Kidney (tissue), 14 donors: ENCODE data around the gene SFMBT2. TPM values are rescaled to one million over a fixed set of nuclear protein-coding genes. Genes with fewer than 3 reads are reported as not detected.

Experiments used
- DNase-seq, 5 donors: peaks; one replicate each; pipeline ENCODE4 v3.0.0-alpha.2; 2013 to 2020
- FAIRE-seq: peaks from 2 replicates; lab custom pipeline; 2012; peaks lifted over from hg19 to GRCh38; lab: Jason Lieb, UNC
- H3K27ac ChIP-seq, 2 donors: one replicate each; pipeline ENCODE4 v1.7.0; 2013; ENCODE audit warnings: low read depth in 2 of 2, low read length in 2 of 2, inconsistent platforms in 1 of 2
- H3K27me3 ChIP-seq: one replicate; pipeline ENCODE4 v1.7.1; 2013; ENCODE audit warnings: low read length, inconsistent platforms; ENCODE audit not compliant: control insufficient read depth, insufficient read depth
- H3K36me3 ChIP-seq, 3 donors: one replicate each; pipeline versions ENCODE4 v1.7.0 to v1.7.1; 2013; ENCODE audit warnings: low read length in 3 of 3, control low read depth in 1 of 3, inconsistent platforms in 1 of 3; ENCODE audit not compliant: insufficient read depth in 3 of 3, control insufficient read depth in 2 of 3
- H3K4me1 ChIP-seq, 3 donors: one replicate each; pipeline versions ENCODE4 v1.7.0 to v1.7.1; 2013; ENCODE audit warnings: low read length in 3 of 3, inconsistent platforms in 1 of 3, low read depth in 1 of 3; ENCODE audit not compliant: control insufficient read depth in 2 of 3, insufficient read depth in 2 of 3
- H3K4me3 ChIP-seq, 3 donors: one replicate each; pipeline versions ENCODE4 v1.7.0 to v1.8.1; 2013; ENCODE audit warnings: low read length in 3 of 3, control low read depth in 1 of 3, inconsistent platforms in 1 of 3
- H3K9ac ChIP-seq, 3 donors: one replicate each; pipeline versions ENCODE4 v1.7.0 to v1.7.1; 2013; ENCODE audit warnings: low read length in 3 of 3, control low read depth in 1 of 3, inconsistent platforms in 1 of 3
- H3K9me3 ChIP-seq, 3 donors: one replicate each; pipeline versions ENCODE4 v1.7.0 to v1.7.1; 2013; ENCODE audit warnings: low read length in 3 of 3, control low read depth in 1 of 3, inconsistent platforms in 1 of 3; ENCODE audit not compliant: control insufficient read depth in 2 of 3, insufficient read depth in 1 of 3
- CTCF ChIP-seq: IDR thresholded peaks from 3 replicates; pipeline ENCODE4 v1.5.1; 2012; ENCODE audit warnings: mild to moderate bottlenecking, moderate library complexity, borderline replicate concordance; ENCODE audit not compliant: insufficient read depth; ENCODE audit errors: extremely low read depth
- intact Hi-C: fragments of 100-400 bp; cut with DNase I; formaldehyde crosslinking; loops from one replicate; pipeline ENCODE4 v1.11.1; 2022
- polyA plus RNA-seq: library from polyadenylated mRNA; stranded (reverse); fragments of 350-450 nt; fragmentation: Illumina TruSeq; extraction: RNeasy Lipid Tissue Mini Kit (QIAGEN cat#74804); gene quantifications from one replicate; pipeline ENCODE4 v1.2.3, GENCODE V29; 2014; ENCODE audit warnings: low read depth, low replicate concordance; ENCODE audit not compliant: insufficient read depth
- total RNA-seq: library from RNA; stranded (reverse); fragmentation: NEBNext Ultra II Directional; extraction: Animal tissue kit (Norgen Biotek cat#: 25700); gene quantifications from one replicate; pipeline ENCODE4 v1.2.1, GENCODE V29; 2021
- donor health status: control.
- donor health status: control.
- donor health status: control.
- donor health status: control.
- donor health status: control.
- donor health status: DM: yes; HTN: yes; CAD: no.
- donor health status: Normal renal cell carcinoma (clear cell type).

Gene SFMBT2
- total and polyA plus RNA-seq, 2 donors from 2014 or later: 1.2 to 15.3 TPM

GRCh38 chr10:7305053-7305452 is 105.8 kb downstream of the SFMBT2 start:
- intact Hi-C loops: no loop called here
- peaks cover 0 to 17% (median 9%) of the 10 kb centered on the region in 3 donors for H3K4me1 ChIP-seq
- no peak for FAIRE-seq

GRCh38 chr10:7304110-7304509 is 106.7 kb downstream of the SFMBT2 start:
- Histone ChIP-seq H3K27me3 (no peaks in the 10 kb centered on the region), H3K4me3 (no peak overlapping the region), H3K9ac (no peak overlapping the region), H3K9me3 (no peaks in the 10 kb centered on the region), H3K27ac (no peak overlapping the region), H3K36me3 (no peaks in the 10 kb centered on the region), H3K4me1 (peaks cover 0 to 17% (median 9%) of the 10 kb centered on the region in 3 donors)
- intact Hi-C loops: no loop called here
- DNase-seq (no peak), FAIRE-seq (no peak)
- no peak for TF ChIP-seq CTCF

More at GRCh38 chr10:7305053-7305452, 105.8 kb downstream of the SFMBT2 start:
- no peaks in the 10 kb centered on the region for H3K27me3 ChIP-seq
- no peaks in the 10 kb centered on the region for H3K9me3 ChIP-seq
- no peaks in the 10 kb centered on the region for H3K36me3 ChIP-seq
- no peak for DNase-seq
- no peak overlapping the region for H3K27ac ChIP-seq
- H3K9ac ChIP-seq: no peak overlapping the region
- no peak overlapping the region for H3K4me3 ChIP-seq
- no peak for TF ChIP-seq CTCF

GRCh38 chr10:7302930-7303557 is 107.8 kb downstream of the SFMBT2 start:
- H3K4me3 ChIP-seq: no peak overlapping the region
- H3K9me3 ChIP-seq: no peaks in the 10 kb centered on the region
- FAIRE-seq: no peak
- H3K9ac ChIP-seq: no peak overlapping the region
- peaks cover 0 to 17% (median 9%) of the 10 kb centered on the region in 3 donors for H3K4me1 ChIP-seq
- no peak overlapping the region for H3K27ac ChIP-seq
- H3K36me3 ChIP-seq: no peaks in the 10 kb centered on the region
- DNase-seq: peak in 2 of 5 donors; percentile 31 to 64
- intact Hi-C loops: no loop called here
- TF ChIP-seq CTCF: no peak
- no peaks in the 10 kb centered on the region for H3K27me3 ChIP-seq
